Measurements from ENCODE around the gene TRMT1. TPM values are rescaled to one million over a fixed set of nuclear protein-coding genes. Genes with fewer than 3 reads are reported as not detected.

TRMT1 gene
- total and polyA plus RNA-seq, 2 experiments from 2014 or later: 88.6 to 90.1 TPM

- no peaks in the 10 kb centered on the region for H4K20me1 ChIP-seq (replicated peaks; ENCODE audit: insufficient read depth)
- no peak overlapping the region for H3K4me2 ChIP-seq
- no peak overlapping the region for H3K27ac ChIP-seq (ENCODE audit: low read depth)
- no peak for ATAC-seq
- TF ChIP-seq EZH2 (IDR thresholded peaks at IDR 0.05; ENCODE audit: low read depth, unreplicated experiment): no peak
- TF ChIP-seq JUNB (IDR thresholded peaks at IDR 0.05; ENCODE audit: unreplicated experiment): no peak
- no peak for TF ChIP-seq POLR2AphosphoS5 (IDR thresholded peaks at IDR 0.05; ENCODE audit: low read depth)
- TF ChIP-seq CTCF (conservative IDR thresholded peaks at IDR 0.05; ENCODE audit: low read depth in 2 of 2): no peak
- TF ChIP-seq CREB1 (CRISPR knock-in tag; IDR thresholded peaks at IDR 0.05; ENCODE audit: low read depth): no peak
- no peak for TF ChIP-seq EZH2phosphoT487 (IDR thresholded peaks at IDR 0.05; ENCODE audit: unreplicated experiment)
- no peak for TF ChIP-seq STAT1 (IDR thresholded peaks at IDR 0.05; ENCODE audit: unreplicated experiment)
- no peak for TF ChIP-seq ZNF114 (CRISPR knock-in tag; IDR thresholded peaks at IDR 0.05)
- TF ChIP-seq REST (IDR thresholded peaks at IDR 0.05; ENCODE audit: unreplicated experiment): no peak
- no peak for TF ChIP-seq ETS1 (IDR thresholded peaks at IDR 0.05)
- no peak for TF ChIP-seq ZNF331 (CRISPR knock-in tag; IDR thresholded peaks at IDR 0.05; ENCODE audit: low read depth)
- no peak for TF ChIP-seq NANOG (IDR thresholded peaks at IDR 0.05; ENCODE audit: borderline replicate concordance)
- no peak for TF ChIP-seq ZNF462 (CRISPR knock-in tag; IDR thresholded peaks at IDR 0.05)
- no peak overlapping the region for H3K4me3 ChIP-seq
- peaks cover 35% of the 10 kb centered on the region for H3K4me1 Mint-ChIP-seq
- H3K27me3 ChIP-seq (ENCODE audit: insufficient read depth): peaks cover 30% of the 10 kb centered on the region
- H3F3A ChIP-seq (replicated peaks; ENCODE audit: low read depth): peaks cover 13% of the 10 kb centered on the region; the same call in 1 of the 2 replicates
- H3K27ac Mint-ChIP-seq: no peak overlapping the region
- no peak overlapping the region for H2AFZ ChIP-seq
- peaks cover 31% of the 10 kb centered on the region for H3K4me1 ChIP-seq (ENCODE audit: insufficient read depth)
- no peak overlapping the region for H3K4me3 Mint-ChIP-seq
- DNase-seq (ENCODE audit: low spot score): no peak
- no peaks in the 10 kb centered on the region for H3K79me2 ChIP-seq (replicated peaks; ENCODE audit: insufficient read depth)
- peaks cover 39% of the 10 kb centered on the region for H3K27me3 Mint-ChIP-seq (ENCODE audit: insufficient read depth, low read depth, poor library complexity)
- H3K9me3 Mint-ChIP-seq: no peaks in the 10 kb centered on the region; the same call in 2 of the 3 replicates
- H3K9me2 ChIP-seq (ENCODE audit: insufficient read depth): no peaks in the 10 kb centered on the region
- H3K36me3 Mint-ChIP-seq (ENCODE audit: low read depth): no peaks in the 10 kb centered on the region
- no peaks in the 10 kb centered on the region for H3K36me3 ChIP-seq (ENCODE audit: insufficient read depth)
Measured at GRCh38 chr19:13089857-13090507, 26.6 kb downstream of the TRMT1 start.

Data from GM23338 (cell line).